K562 (cell line): ENCODE measurements around the gene ATG13.

ENCODE experiments used
- TAF15 ChIP-seq: fragments of 200-400 bp; formaldehyde crosslinking; IDR thresholded peaks from 2 replicates; pipeline ENCODE4 v1.6.1; 2017; ENCODE audit warnings: mild to moderate bottlenecking, low read depth, low read length, moderate library complexity
- ZNF696 ChIP-seq: fragments of 250-450 bp; sonication (Bioruptor Pico); conservative IDR thresholded peaks from 2 replicates; pipeline ENCODE4 v1.4.0; 2020; ENCODE audit warnings: mild to moderate bottlenecking, moderate library complexity
- TF ChIP-seq, protein P1 (sequence below), 3 experiments: IDR thresholded peaks in 2 of 3; conservative IDR thresholded peaks in 1 of 3; 2 replicates each; pipeline ENCODE4 v1.5.1; 2011 to 2012; ENCODE audit warnings: low read length in 3 of 3, mild to moderate bottlenecking in 3 of 3, control low read depth in 2 of 3, improper control_type of control experiment in 1 of 3, inconsistent platforms in 1 of 3, low read depth in 1 of 3, mixed read lengths in 1 of 3, moderate library complexity in 1 of 3; ENCODE audit not compliant: insufficient read depth in 2 of 3

DNA sequence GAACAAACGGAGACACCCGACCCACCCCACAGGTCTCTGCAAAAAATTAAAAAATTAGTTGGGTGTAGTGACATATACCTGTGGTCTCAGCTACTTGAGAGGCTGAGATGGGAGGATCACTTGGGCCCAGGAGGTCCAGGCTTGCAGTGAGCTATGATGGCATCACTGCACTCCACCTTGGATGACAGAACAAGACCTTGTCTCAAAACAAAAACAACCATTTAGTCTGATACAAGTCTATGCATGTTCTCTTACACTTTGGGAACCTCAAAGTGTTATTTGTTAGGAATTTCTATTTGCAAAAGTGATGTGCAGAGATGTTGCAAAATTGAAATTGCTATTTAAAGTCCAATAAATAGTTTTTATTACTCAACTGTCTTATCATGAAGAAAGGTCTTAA, 14.3 kb downstream of the ATG13 start:
- TF ChIP-seq ZNF696 (no peak), TAF15 (no peak)
- TF ChIP-seq, protein P1, sequence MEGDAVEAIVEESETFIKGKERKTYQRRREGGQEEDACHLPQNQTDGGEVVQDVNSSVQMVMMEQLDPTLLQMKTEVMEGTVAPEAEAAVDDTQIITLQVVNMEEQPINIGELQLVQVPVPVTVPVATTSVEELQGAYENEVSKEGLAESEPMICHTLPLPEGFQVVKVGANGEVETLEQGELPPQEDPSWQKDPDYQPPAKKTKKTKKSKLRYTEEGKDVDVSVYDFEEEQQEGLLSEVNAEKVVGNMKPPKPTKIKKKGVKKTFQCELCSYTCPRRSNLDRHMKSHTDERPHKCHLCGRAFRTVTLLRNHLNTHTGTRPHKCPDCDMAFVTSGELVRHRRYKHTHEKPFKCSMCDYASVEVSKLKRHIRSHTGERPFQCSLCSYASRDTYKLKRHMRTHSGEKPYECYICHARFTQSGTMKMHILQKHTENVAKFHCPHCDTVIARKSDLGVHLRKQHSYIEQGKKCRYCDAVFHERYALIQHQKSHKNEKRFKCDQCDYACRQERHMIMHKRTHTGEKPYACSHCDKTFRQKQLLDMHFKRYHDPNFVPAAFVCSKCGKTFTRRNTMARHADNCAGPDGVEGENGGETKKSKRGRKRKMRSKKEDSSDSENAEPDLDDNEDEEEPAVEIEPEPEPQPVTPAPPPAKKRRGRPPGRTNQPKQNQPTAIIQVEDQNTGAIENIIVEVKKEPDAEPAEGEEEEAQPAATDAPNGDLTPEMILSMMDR (IDR thresholded peaks at IDR 0.05 in 2 of 3, conservative IDR thresholded peaks at IDR 0.05 in 1 of 3; ENCODE audit: insufficient read depth in 2 of 3, low read depth in 1 of 3, low read length in 3 of 3): no peak
